SHP77 (cell line): ENCODE measurements around the gene NEMP1.
A peak's percentile ranks its signal among the peaks of the same experiment; 100 is the strongest.
"Not testable (repeated sequence)": the region's sequence is repeated elsewhere in the genome, so short reads cannot be mapped to it uniquely, and the experiment has no call there.

ENCODE experiments used
- DNase-seq, 2 experiments: peaks; one replicate each; lab custom pipeline; 2025; lab: John Stamatoyannopoulos, UW

Gene NEMP1

GRCh38 chr12:57057067-57057751 is 21.4 kb downstream of the NEMP1 start:
- DNase-seq, result no peak

GRCh38 chr12:57055824-57056223 is 22.8 kb downstream of the NEMP1 start:
- DNase-seq, result no peak

- not testable (repeated sequence) for DNase-seq
These were observed 24.7 kb downstream of the NEMP1 start for GRCh38 chr12:57053901-57054300.

- DNase-seq, result not testable (repeated sequence)
These were observed 25.4 kb downstream of the NEMP1 start for GRCh38 chr12:57053146-57053545.

GRCh38 chr12:57051011-57051410 is 27.6 kb downstream of the NEMP1 start:
- DNase-seq, result no peak

DNA sequence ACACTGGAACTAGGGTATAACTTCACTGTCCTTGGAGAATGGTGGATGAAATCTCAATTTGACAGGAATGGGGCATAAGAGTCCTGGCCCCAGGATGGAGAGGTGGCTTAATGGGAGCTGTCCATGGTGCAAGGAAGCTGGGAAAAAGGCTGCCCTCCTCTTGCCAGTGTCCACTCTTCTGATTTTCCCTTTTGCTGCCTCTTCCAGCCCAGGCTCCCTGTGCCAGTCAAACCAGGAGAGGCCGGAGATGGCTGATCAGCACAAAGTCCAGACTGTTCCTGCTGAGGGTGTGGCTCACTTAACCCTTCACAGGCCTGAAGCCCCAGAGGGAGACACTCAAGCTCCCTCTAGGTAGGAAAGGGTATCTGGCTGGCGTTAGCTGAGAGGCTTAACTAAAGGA is 28.7 kb downstream of the NEMP1 start, which contains the start of gene MYO1A:
MYO1A (minus strand) TSS at position 240 of the 400 bp plus-strand sequence. CDS start 1,806 bp downstream, outside the sequence.
- DNase-seq, result no peak

- DNase-seq, result no peak
These were observed 29.5 kb downstream of the NEMP1 start for GRCh38 chr12:57049119-57049446.

DNA sequence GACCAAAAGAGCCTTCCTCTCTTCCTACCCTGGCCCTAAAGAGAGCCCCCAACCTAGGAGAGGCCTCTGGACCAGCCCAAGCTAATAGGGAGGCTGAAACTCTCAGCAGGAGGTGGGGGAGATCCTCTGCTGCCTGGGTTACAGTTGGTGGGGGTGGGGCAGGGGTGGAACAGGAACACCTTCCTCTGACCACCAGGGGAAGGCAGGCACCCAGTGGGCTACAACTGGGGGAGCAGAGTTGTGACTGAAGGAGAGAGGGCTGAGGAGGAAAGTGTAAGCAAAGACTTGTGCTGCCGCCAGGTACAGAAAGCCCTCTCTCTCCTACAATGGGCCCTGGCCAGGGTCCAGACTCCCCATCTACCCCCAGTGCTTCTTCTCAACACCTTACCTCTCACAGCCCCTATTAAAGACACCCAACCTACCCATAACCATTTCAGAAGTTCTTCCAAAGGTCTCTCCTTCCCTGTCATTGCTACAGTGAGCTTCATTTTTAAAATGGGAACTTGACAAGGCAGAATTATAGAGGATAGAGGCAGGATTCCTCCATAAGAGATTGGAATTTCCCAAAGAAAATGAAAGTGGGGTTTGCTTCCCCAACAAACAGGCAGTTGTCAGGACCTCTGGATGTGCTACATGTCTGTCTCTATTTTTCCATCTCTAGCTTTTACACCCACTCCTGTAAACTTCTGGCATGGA is 30.0 kb downstream of the NEMP1 start:
- DNase-seq, result no peak

- DNase-seq, result no peak
These were observed 30.6 kb downstream of the NEMP1 start for GRCh38 chr12:57047981-57048380.

DNA sequence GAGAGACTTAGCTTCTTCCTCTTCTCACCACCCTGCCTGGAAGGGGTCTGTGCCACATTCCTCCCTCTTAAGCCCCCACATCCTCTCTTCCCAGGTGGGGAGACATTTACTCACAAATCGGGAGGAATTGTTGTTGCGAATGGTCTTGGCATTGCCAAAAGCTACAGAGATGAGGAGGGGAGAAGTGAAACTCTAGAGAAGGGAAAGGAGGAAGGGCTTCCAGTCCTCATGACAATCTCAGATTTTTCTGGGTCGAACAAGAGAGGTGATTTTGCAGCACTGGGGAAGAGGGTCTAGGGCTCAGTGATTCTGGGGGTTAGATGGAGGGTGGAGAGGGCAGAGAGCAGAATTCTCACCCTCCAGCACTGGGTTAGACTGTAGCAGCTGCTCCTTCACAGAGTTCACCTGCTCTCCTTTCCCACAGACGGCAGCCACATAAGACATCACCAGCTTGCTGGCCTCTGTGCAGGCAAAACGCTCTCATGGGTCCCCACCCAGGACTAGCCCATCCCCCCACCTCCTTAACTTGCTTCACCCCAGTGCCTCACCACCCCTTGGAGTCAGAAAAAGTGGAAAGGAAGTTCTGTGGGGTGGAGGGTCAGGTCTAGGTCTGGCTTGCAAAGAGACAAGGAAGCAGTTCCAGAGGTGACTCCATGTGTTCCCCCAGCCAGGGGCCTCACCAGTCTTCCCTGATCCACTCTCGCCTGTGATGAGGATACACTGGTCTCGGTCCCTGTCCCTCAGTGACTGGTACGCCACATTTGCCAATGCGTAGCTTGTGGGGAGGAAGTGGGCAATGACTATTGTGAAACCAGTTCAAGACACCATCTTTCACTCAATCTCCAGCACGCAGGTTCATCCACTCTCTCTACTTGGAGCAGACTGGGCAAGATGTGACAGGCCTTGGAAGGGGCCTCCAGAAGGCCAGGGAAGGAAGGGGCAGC is 31.4 kb downstream of the NEMP1 start:
- no peak for DNase-seq

GRCh38 chr12:57046086-57046791 is 32.4 kb downstream of the NEMP1 start:
- DNase-seq, result no peak

DNA sequence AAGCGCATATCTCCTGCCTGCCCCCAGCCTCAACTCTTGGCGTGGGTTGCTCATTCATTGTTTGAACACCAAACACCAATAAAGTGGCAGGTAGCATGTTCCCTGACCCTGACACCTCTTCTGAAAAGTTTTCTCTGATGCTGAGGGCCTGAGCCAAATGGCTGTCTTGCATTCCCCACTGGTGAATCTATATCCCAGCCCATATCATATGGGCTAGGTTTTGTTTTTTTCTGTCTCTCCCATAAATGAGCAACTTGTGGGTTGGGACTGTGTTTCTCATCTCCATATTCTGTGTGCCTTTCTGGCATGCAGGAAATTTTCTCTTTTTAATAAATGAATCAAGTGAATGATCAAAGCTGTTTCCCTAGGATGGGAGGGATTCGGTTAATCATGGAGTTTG is 33.7 kb downstream of the NEMP1 start:
- no peak for DNase-seq

GRCh38 chr12:57044468-57044867 is 34.1 kb downstream of the NEMP1 start:
- DNase-seq, result no peak

DNA sequence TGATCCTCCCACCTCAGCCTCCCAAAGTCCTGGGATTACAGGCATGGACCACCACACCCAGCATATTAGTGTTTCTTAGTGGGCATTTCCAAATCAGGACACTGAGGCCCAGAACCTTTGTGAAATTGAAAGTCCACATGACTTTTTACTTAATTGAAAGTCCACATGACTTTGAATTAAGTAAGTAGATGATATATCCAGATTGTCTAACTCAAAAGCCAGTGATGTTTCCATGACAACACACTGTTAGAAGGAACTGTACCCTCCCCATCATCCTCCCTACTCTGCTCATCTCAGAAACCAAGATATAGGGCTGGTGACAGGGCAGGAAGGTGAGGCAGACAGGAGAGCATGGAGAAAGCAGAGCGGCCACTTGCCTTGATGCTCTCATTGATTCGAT is 35.9 kb downstream of the NEMP1 start:
- no peak for DNase-seq

DNA sequence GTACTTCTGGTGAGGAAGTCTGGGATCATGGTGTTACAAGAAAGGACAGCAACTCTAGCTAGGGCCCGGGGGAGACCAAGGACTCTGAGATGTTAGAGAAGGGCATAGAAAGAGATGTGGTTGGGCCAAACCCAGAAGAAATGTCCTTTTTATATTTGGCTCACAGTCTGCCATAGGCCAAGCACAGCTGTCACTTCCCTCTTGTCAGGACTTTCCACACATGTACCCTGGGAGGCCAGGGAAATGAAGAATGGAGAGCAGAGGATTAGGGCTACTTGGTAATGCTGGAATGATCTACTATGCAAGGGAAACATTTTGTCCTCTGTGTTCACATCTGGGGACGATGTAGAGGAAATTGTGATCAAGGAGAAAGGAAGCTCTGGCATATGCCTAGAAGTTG is 37.8 kb downstream of the NEMP1 start:
- no peak for DNase-seq

DNA sequence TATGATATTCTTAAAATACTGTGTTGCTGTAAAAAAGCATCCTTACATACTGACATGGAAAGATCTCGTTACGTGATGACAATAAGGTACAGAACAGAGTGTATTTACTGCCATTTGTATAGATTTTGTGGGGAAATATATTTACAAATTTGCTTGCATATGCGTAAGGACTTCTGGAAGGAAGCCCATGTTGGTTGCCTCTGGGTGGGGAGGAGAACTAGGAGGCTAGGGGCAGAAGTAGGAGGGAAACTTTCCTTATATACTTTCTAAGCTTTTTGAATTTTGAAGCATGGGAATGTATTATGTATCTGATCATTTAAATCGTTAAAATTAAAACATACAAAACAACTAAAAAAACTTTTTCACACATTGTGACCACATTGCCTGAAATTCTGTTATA is 38.4 kb downstream of the NEMP1 start:
- DNase-seq, result no peak

DNA sequence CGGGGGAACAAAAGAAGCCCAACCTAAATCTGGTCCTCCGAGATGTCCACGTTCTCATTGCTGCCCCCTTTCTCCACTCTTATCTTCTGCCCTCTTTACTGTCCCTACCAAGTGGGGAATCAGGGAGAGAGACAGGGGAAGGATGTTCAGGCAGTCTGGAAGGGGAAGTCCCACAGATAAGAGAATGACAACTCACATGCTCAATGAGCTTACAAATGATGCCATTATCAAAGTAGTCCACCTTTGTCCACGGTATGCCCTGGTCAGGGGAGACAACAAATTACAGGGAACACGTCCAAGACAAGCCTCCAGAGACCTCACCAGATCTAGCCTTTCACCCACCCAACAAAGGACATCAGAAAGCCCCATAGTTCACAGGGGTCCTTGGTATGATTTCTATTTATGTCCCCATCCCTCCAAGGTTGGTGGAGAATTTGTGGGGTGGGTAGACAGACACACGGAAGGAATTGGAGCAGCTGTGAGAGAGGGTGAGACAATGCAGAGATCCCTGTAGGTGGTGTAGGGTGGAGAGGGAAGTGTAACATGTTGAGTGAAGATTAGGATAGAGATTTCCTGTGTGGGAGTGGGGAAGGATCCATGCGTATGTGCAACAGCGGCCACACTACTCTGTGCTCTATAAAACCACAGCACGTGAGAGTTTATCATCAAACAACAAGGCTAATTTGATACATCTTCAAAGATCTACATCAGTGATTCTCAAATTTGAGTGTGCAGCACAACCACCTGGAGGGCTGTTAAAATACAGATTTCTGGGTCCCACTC is 39.4 kb downstream of the NEMP1 start:
- DNase-seq, result no peak

DNA sequence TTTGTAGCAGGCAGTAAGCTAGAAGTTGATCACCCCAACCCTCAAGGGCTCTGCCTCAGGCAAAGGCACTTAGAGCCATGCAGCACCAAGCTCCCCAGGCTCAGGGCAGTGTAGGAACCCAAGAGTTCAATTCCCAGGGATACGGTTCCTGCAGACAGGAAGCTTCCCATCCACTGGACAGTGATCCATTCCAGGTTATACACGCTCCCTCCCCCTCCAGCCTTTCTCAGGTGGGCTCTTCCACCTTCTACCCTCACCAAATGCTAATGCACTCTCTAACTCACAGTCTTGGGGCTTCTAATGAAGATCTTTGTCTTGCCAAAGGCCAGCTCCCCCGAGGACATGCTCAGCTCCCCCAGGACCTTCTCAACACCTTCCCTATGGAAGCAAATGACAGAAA is 41.3 kb downstream of the NEMP1 start:
- no peak for DNase-seq

DNA sequence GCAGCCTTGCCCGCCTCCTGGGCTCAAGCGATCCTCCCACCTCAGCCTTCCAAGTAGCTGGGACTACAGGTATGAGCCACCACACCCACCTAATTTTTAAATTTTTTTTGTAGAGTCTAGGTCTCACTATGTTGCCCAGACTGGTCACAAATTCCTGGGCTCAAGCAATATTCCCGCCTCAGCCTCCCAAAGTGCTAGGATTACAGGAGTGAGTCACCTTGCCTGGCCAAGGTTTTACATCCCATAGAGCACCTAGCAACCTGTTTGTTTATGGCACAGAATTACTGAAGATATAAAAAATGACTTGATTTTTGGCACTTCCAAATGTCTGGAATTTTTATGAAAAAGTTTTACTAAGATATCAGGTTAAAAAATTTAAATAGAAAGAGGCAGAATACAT is 45.2 kb downstream of the NEMP1 start:
- no peak for DNase-seq

DNA sequence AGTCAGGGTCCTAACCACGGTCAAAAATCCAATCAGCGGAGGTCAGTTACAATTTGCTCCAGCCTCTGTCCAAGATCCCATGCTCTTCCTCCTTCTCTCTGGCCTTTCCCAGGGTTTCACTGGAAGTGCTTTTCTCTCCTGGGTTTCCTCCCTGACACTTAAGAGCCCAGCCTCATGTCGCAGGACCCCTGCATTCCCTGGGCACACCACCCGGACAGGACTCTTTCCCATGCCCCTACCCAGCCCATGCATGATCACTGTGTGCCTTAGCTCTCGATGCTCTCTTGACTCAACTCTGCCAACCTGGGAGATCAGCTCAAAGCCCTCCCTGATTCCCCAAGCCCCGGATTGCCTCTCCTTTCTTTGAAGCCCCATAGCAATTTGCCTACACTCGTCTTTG is 46.8 kb downstream of the NEMP1 start:
- no peak for DNase-seq

DNA sequence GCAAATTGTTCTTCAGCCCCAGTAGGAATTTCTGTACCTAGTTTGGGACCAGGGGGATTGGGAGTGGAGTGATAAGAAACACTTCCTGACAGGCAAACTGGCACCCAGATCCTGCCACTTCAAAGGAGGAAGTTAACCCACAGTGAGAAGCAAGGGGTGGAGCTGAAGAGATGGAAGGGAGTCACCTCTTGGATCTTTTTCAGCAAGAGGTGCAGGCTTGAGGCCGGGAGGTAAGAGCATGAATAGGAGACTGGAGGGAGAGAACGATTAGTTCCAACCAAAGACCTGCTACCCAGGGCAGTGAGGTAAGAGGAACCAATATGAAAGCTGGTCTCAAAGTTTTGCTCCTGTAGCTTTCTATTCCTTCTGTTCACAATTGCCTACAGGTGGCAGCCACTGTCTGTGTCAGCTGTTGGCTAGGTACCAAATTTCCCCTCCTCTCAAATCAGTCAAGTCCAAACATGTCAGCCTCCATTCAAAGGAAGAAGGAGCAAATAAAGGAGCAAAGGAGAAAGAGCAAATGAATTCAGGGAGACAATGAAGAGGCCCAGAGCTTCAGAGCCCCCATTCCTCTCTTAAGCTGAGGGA is 47.4 kb downstream of the NEMP1 start:
- peak; percentile 30 to 47 for DNase-seq
